Stomach (tissue), 9 donors: ENCODE data around the gene AKT2. TPM values are rescaled to one million over a fixed set of nuclear protein-coding genes. Genes with fewer than 3 reads are reported as not detected.

ENCODE experiments used
- DNase-seq, 2 donors: peaks; one replicate each; pipeline versions ENCODE4 v3.0.0 to v3.0.0-alpha.2; 2013 to 2019
- H3K27ac ChIP-seq, 5 donors: fragments of 200-600 bp in 4 of 5; sonication (generic) in 4 of 5; one replicate each; pipeline ENCODE4 v1.5.1; 2013 to 2019; ENCODE audit warnings: mild to moderate bottlenecking in 1 of 5, moderate library complexity in 1 of 5
- H3K27me3 ChIP-seq, 3 donors: fragments of 200-600 bp; sonication (generic); one replicate each; pipeline ENCODE4 v1.5.1; 2017 to 2019; ENCODE audit warnings: mixed run types in 1 of 3
- H3K36me3 ChIP-seq, 4 donors: fragments of 200-600 bp; sonication (generic); 1 replicate in 3 of 4; 2 replicates in 1 of 4; pipeline ENCODE4 v1.5.1; 2016 to 2019
- H3K4me1 ChIP-seq, 4 donors: fragments of 200-600 bp; sonication (generic); one replicate each; pipeline ENCODE4 v1.5.1; 2016 to 2019
- H3K4me3 ChIP-seq, 4 donors: fragments of 200-600 bp; sonication (generic) in 3 of 4; one replicate each; pipeline ENCODE4 v1.5.1; 2016 to 2019; ENCODE audit warnings: mild to moderate bottlenecking in 1 of 4
- H3K9me3 ChIP-seq, 4 donors: fragments of 200-600 bp; sonication (generic); one replicate each; pipeline ENCODE4 v1.5.1; 2016 to 2019
- EP300 ChIP-seq: sonication (generic); formaldehyde crosslinking; IDR thresholded peaks from one replicate; pipeline ENCODE4 v1.6.1; 2017; ENCODE audit warnings: antibody characterized with exemption
- POLR2A ChIP-seq, 4 donors: fragments of 450-650 bp; IDR thresholded peaks; one replicate each; pipeline ENCODE4 v1.6.1; 2016; ENCODE audit warnings: antibody characterized with exemption in 4 of 4, control low read depth in 2 of 4, mild to moderate bottlenecking in 1 of 4, moderate library complexity in 1 of 4
- POLR2AphosphoS5 ChIP-seq, 3 donors: sonication (generic); formaldehyde crosslinking; IDR thresholded peaks; one replicate each; pipeline ENCODE4 v1.6.1; 2016; ENCODE audit warnings: antibody characterized with exemption in 3 of 3
- WGBS, 5 donors: extraction: QIAGEN DNeasy Blood & Tissue Kit in 3 of 5; methylation state at CpG; one replicate each; pipeline versions ENCODE4 v1.1.5 to v1.1.7; 2013 to 2018; 5-methylcytosine and 5-hydroxymethylcytosine counted together
- intact Hi-C: fragments of 100-400 bp; cut with DNase I; formaldehyde crosslinking; loops from one replicate; pipeline ENCODE4 v1.15.1; 2023; ENCODE audit warnings: low total_unique reads
- polyA plus RNA-seq, 3 donors: library from polyadenylated mRNA; stranded (reverse); fragments of 200-250 nt; gene quantifications; one replicate each; pipeline ENCODE4 v1.2.3, GENCODE V29; 2013
- total RNA-seq, 5 donors: library from RNA; depleted of rRNA; stranded (reverse); fragments of >200 nt; gene quantifications; one replicate each; pipeline versions ENCODE4 v1.1.0 to v1.2.3, GENCODE V29; 2014 to 2016
- TF ChIP-seq, protein P1 (sequence below), 7 experiments: fragments of 450-650 bp in 4 of 7; fragments of 200-600 bp in 3 of 7; sonication (generic) in 3 of 7; IDR thresholded peaks; one replicate each; pipeline ENCODE4 v1.5.1; 2016 to 2019; ENCODE audit warnings: antibody characterized with exemption in 7 of 7, control low read depth in 2 of 7, mild to moderate bottlenecking in 1 of 7
- donor health status: healthy with polysubstance abuse.
- donor health status: Bipolar disorder and iron deficiency.
- donor health status: healthy.

Gene AKT2
- total and polyA plus RNA-seq, 8 donors, result 26.0 to 227 (median 75.9) TPM

DNA sequence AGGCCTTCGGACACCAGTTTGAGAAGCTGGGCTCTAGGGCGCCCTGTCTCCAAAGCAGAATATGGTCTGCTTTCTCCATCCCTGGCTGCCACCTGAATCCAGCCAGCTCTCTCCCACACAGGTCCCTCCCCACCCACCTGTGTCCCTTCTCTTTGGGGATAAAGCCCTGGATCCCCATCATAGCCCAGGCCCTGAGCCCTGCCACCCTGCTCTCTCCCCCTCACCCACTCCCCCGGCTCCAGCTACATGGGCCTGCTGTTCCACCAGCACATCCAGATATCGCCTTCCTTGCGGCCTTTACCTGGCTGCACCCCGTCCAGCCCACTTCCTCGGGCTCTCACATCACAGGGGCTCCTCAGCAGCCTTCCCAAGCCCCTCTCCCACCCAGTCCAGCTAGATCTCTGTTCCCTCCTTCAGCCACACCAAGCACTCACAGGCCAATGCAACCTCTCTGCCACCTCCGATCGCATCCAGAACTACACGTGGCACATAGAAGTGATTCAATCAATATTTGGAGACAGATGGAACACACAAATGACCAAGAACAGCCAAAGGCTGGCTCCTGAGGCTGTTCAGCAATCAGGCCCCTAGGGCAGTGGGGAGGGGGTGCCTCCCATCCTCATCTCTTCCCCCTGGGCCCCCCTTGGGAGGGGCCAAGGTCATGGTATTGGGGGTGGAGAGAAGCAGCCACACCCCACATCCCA lies 7.6 kb downstream of the AKT2 start:
- DNase-seq, result no peak
- H3K4me1 ChIP-seq, result peaks cover 58 to 97% (median 79%) of the 10 kb centered on the region in 4 donors
- no peak overlapping the region for H3K4me3 ChIP-seq
- intact Hi-C loops, result no loop called here
- H3K27me3 ChIP-seq, result no peaks in the 10 kb centered on the region
- H3K9me3 ChIP-seq, result no peaks in the 10 kb centered on the region
- 73 to 83% (median 81%) methylated on average over 10 of the region's 10 CpGs for WGBS, 5 donors
- peaks cover 0 to 16% (median 9%) of the 10 kb centered on the region in 4 donors for H3K36me3 ChIP-seq
- TF ChIP-seq POLR2AphosphoS5 (IDR thresholded peaks at IDR 0.05), result no peak
- no peak for TF ChIP-seq EP300
- TF ChIP-seq, protein P1, sequence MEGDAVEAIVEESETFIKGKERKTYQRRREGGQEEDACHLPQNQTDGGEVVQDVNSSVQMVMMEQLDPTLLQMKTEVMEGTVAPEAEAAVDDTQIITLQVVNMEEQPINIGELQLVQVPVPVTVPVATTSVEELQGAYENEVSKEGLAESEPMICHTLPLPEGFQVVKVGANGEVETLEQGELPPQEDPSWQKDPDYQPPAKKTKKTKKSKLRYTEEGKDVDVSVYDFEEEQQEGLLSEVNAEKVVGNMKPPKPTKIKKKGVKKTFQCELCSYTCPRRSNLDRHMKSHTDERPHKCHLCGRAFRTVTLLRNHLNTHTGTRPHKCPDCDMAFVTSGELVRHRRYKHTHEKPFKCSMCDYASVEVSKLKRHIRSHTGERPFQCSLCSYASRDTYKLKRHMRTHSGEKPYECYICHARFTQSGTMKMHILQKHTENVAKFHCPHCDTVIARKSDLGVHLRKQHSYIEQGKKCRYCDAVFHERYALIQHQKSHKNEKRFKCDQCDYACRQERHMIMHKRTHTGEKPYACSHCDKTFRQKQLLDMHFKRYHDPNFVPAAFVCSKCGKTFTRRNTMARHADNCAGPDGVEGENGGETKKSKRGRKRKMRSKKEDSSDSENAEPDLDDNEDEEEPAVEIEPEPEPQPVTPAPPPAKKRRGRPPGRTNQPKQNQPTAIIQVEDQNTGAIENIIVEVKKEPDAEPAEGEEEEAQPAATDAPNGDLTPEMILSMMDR (IDR thresholded peaks at IDR 0.05), result no peak
- TF ChIP-seq POLR2A (IDR thresholded peaks at IDR 0.05), result no peak
- no peak overlapping the region for H3K27ac ChIP-seq

- DNase-seq, result no peak
- no peaks in the 10 kb centered on the region for H3K9me3 ChIP-seq
- 70 to 81% (median 71%) methylated on average over 21 to 28 of the region's 28 CpGs for WGBS, 5 donors
- H3K27ac ChIP-seq, result no peak overlapping the region
- TF ChIP-seq POLR2AphosphoS5 (IDR thresholded peaks at IDR 0.05) (no peak), POLR2A (IDR thresholded peaks at IDR 0.05) (no peak), EP300 (no peak)
- TF ChIP-seq, protein P1 (IDR thresholded peaks at IDR 0.05), result no peak
- peaks cover 0 to 20% (median 14%) of the 10 kb centered on the region in 4 donors for H3K36me3 ChIP-seq
- intact Hi-C loops, result no loop called here
- no peaks in the 10 kb centered on the region for H3K27me3 ChIP-seq
- H3K4me1 ChIP-seq, result peaks cover 36 to 82% (median 58%) of the 10 kb centered on the region in 4 donors
- no peak overlapping the region for H3K4me3 ChIP-seq
These were observed 10.3 kb downstream of the AKT2 start for GRCh38 chr19:40274585-40275544.

- Histone ChIP-seq H3K27me3 (no peaks in the 10 kb centered on the region), H3K9me3 (no peaks in the 10 kb centered on the region), H3K36me3 (peaks cover 0 to 25% (median 17%) of the 10 kb centered on the region in 4 donors), H3K4me1 (peaks cover 24 to 76% (median 50%) of the 10 kb centered on the region in 4 donors), H3K4me3 (no peak overlapping the region), H3K27ac (no peak overlapping the region)
- intact Hi-C loops, result no loop called here
- 54 to 72% (median 64%) methylated on average over 14 of the region's 14 CpGs for WGBS, 5 donors
- TF ChIP-seq POLR2AphosphoS5 (IDR thresholded peaks at IDR 0.05), result no peak
- no peak for TF ChIP-seq EP300
- no peak for TF ChIP-seq POLR2A (IDR thresholded peaks at IDR 0.05)
- TF ChIP-seq, protein P1 (IDR thresholded peaks at IDR 0.05), result no peak
- DNase-seq, result no peak
These were observed 11.4 kb downstream of the AKT2 start for GRCh38 chr19:40273469-40274360.
